Panc1 (cell line): ENCODE results near the gene KRT85. TPM values are rescaled to one million over a fixed set of nuclear protein-coding genes. Genes with fewer than 3 reads are reported as not detected.

Source experiments
- ATAC-seq: fragments of 200-7000 bp; cut with Tn5 transposase; 2 replicates; pipeline ENCODE4 v1.9.1; 2020; ENCODE audit warnings: mild to moderate bottlenecking, moderate library complexity
- BruUV-seq: library from RNA; stranded (reverse); fragments of 400-500 nt; replicated peaks from 2 replicates; lab custom pipeline; 2021; lab: Mats Ljungman, UMichigan
- CTCF ChIA-PET: fragments of 300-600 bp; sonication (Branson Sonifier 250); formaldehyde crosslinking; loops from one replicate; lab custom pipeline; 2022; ENCODE audit warnings: antibody characterized with exemption; lab: Charles Lee
- POLR2A ChIA-PET: fragments of 300-600 bp; sonication (Branson Sonifier 250); formaldehyde crosslinking; loops from one replicate; lab custom pipeline; 2022; ENCODE audit warnings: antibody characterized with exemption; lab: Charles Lee
- DNase-seq: peaks from one replicate; pipeline ENCODE4 v3.0.0-alpha.2; 2010; ENCODE audit warnings: low read depth, low spot score
- H3K27ac ChIP-seq: 2 replicates; pipeline ENCODE4 v1.5.1; 2011; ENCODE audit warnings: mild to moderate bottlenecking, low read length, inconsistent platforms
- H3K27me3 ChIP-seq: fragments of 200-500 bp; sonication (Bioruptor generic); 2 replicates; pipeline ENCODE4 v1.6.0; 2014; ENCODE audit warnings: low read length, inconsistent platforms; ENCODE audit not compliant: control insufficient read depth, insufficient read depth
- H3K36me3 ChIP-seq: fragments of 200-500 bp; sonication (Bioruptor generic); 2 replicates; pipeline ENCODE4 v1.5.1; 2014; ENCODE audit warnings: inconsistent platforms, mild to moderate bottlenecking, low read length, moderate library complexity; ENCODE audit not compliant: control insufficient read depth, insufficient read depth
- H3K4me1 ChIP-seq: 2 replicates; pipeline ENCODE4 v1.5.1; 2011; ENCODE audit warnings: inconsistent platforms, mild to moderate bottlenecking, low read length, moderate library complexity; ENCODE audit not compliant: control insufficient read depth, insufficient read depth
- H3K4me3 ChIP-seq, 2 experiments: 2 replicates each; pipeline ENCODE4 v1.5.1; 2011 to 2012; ENCODE audit warnings: low read depth in 2 of 2, low read length in 2 of 2, mild to moderate bottlenecking in 2 of 2, inconsistent platforms in 1 of 2, moderate library complexity in 1 of 2
- H3K9me3 ChIP-seq: fragments of 200-500 bp; sonication (Bioruptor generic); 2 replicates; pipeline ENCODE4 v1.5.1; 2014; ENCODE audit warnings: low read depth, mild to moderate bottlenecking, inconsistent platforms, low read length, moderate library complexity; ENCODE audit not compliant: control insufficient read depth, insufficient read depth
- POLR2AphosphoS5 ChIP-seq: IDR thresholded peaks from 2 replicates; pipeline ENCODE4 v1.6.1; 2012; ENCODE audit warnings: mild to moderate bottlenecking, low read depth, low read length, moderate library complexity
- SIN3A ChIP-seq: IDR thresholded peaks from 2 replicates; pipeline ENCODE4 v1.6.1; 2012; ENCODE audit warnings: low read depth, mild to moderate bottlenecking, low read length, moderate library complexity, borderline replicate concordance; ENCODE audit not compliant: insufficient read depth
- TCF7L2 ChIP-seq: IDR thresholded peaks from 2 replicates; pipeline ENCODE4 v1.6.1; 2011; ENCODE audit warnings: mild to moderate bottlenecking, low read depth, low read length, inconsistent platforms
- in situ Hi-C: cut with HindIII; loops from 2 replicates; pipeline ENCODE4 v1.10.0; 2016; ENCODE audit warnings: low sequenced_read_pairs, low pct_unique_long_range_greater_than_20kb
- intact Hi-C: fragments of 100-400 bp; cut with micrococcal nuclease; formaldehyde crosslinking; loops from one replicate; pipeline ENCODE4 v1.10.0; 2022; ENCODE audit not compliant: unreplicated experiment
- total RNA-seq: library from RNA; stranded (reverse); gene quantifications from one replicate; pipeline ENCODE4 v1.2.1, GENCODE V29; 2021; ENCODE audit not compliant: unreplicated experiment
- TF ChIP-seq, protein P1 (sequence below), 2 experiments: IDR thresholded peaks; 2 replicates each; pipeline ENCODE4 v1.6.1; 2011 to 2012; ENCODE audit warnings: low read depth in 2 of 2, control low read depth in 1 of 2, low read length in 1 of 2, mild to moderate bottlenecking in 1 of 2, moderate library complexity in 1 of 2; ENCODE audit not compliant: insufficient read depth in 1 of 2
- TF ChIP-seq, protein P2 (sequence below): fragments of 450-650 bp; IDR thresholded peaks from 2 replicates; pipeline ENCODE4 v1.5.1; 2017; ENCODE audit warnings: mild to moderate bottlenecking

Gene KRT85
- total RNA-seq, 1 experiment from 2014 or later, result not detected

DNA sequence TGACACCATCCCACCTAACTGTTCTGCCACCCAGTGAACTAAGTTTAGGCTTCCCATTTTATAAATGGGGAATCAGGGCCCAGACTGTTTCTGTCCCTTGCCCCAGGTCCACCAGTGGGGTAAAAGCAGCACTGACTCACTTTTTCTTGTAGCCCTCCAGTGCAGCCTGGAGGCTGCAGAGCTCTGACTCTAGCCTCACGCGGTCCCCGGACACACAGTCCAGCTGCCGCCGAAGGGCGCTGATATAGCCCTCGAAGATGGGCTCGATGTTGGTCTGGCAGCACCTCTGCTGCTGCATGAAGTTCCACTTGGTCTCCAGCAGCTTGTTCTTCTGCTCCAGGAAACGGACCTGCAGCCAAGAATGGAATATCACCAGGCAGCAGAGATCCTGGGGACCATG, 36.3 kb upstream of the KRT85 start:
- CTCF ChIA-PET, result interaction anchor here (1.0 kb wide), 1 partner anchor 10 kb away, joined by 3 read pairs; no protein-coding TSS in a partner anchor
- DNase-seq, result no peak

DNA sequence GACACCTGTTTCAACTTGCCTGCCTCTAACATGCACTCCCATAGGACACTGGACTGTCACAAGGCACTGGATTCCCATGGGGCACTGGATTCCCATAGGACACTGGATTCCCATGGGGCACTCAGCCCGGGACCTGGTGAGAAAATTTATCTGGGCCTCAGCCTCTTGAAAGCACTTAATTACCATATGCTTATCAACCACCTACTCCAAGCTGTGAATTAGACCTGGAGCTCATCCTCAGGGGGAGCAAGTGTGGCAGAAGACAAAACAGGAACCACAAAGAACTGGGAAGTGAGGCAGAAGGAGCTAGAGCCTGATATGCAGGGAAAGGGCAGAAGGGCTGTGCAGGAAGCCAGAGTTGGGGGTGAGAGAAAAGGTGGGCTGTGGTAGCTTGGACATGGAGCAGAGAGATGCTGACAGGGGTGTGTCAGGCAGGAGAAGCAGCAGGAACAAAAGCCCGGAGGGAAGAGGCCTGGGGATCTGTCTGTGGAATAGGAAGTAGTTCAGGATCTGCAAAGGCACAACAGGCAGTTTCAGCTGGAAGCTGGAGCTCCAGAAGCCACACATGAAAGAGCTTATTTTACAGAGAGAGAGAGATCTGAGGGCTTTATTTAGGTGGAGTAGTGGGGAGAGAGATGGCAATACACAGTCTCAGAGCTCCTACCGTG, 35.7 kb upstream of the KRT85 start:
- no peak overlapping the region for H3K4me3 ChIP-seq
- H3K27me3 ChIP-seq, result no peaks in the 10 kb centered on the region
- H3K36me3 ChIP-seq, result no peaks in the 10 kb centered on the region
- intact Hi-C loops, result no loop called here
- CTCF ChIA-PET, result interaction anchor here (1.0 kb wide), 1 partner anchor 9 kb away, joined by 3 read pairs; no protein-coding TSS in a partner anchor
- ATAC-seq, result no peak
- in situ Hi-C loops, result no loop called here
- TF ChIP-seq SIN3A (no peak), TCF7L2 (no peak), POLR2AphosphoS5 (no peak)
- TF ChIP-seq, protein P1, sequence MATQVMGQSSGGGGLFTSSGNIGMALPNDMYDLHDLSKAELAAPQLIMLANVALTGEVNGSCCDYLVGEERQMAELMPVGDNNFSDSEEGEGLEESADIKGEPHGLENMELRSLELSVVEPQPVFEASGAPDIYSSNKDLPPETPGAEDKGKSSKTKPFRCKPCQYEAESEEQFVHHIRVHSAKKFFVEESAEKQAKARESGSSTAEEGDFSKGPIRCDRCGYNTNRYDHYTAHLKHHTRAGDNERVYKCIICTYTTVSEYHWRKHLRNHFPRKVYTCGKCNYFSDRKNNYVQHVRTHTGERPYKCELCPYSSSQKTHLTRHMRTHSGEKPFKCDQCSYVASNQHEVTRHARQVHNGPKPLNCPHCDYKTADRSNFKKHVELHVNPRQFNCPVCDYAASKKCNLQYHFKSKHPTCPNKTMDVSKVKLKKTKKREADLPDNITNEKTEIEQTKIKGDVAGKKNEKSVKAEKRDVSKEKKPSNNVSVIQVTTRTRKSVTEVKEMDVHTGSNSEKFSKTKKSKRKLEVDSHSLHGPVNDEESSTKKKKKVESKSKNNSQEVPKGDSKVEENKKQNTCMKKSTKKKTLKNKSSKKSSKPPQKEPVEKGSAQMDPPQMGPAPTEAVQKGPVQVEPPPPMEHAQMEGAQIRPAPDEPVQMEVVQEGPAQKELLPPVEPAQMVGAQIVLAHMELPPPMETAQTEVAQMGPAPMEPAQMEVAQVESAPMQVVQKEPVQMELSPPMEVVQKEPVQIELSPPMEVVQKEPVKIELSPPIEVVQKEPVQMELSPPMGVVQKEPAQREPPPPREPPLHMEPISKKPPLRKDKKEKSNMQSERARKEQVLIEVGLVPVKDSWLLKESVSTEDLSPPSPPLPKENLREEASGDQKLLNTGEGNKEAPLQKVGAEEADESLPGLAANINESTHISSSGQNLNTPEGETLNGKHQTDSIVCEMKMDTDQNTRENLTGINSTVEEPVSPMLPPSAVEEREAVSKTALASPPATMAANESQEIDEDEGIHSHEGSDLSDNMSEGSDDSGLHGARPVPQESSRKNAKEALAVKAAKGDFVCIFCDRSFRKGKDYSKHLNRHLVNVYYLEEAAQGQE (IDR thresholded peaks at IDR 0.05; ENCODE audit: insufficient read depth in 1 of 2, low read depth in 2 of 2, low read length in 1 of 2), result no peak
- TF ChIP-seq, protein P2, sequence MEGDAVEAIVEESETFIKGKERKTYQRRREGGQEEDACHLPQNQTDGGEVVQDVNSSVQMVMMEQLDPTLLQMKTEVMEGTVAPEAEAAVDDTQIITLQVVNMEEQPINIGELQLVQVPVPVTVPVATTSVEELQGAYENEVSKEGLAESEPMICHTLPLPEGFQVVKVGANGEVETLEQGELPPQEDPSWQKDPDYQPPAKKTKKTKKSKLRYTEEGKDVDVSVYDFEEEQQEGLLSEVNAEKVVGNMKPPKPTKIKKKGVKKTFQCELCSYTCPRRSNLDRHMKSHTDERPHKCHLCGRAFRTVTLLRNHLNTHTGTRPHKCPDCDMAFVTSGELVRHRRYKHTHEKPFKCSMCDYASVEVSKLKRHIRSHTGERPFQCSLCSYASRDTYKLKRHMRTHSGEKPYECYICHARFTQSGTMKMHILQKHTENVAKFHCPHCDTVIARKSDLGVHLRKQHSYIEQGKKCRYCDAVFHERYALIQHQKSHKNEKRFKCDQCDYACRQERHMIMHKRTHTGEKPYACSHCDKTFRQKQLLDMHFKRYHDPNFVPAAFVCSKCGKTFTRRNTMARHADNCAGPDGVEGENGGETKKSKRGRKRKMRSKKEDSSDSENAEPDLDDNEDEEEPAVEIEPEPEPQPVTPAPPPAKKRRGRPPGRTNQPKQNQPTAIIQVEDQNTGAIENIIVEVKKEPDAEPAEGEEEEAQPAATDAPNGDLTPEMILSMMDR, result no peak
- BruUV-seq, result no TSS peak
- no peak for DNase-seq
- POLR2A ChIA-PET, result interaction anchor here (0.5 kb wide), 1 partner anchor 197 kb away, joined by 3 read pairs; no protein-coding TSS in a partner anchor
- no peaks in the 10 kb centered on the region for H3K4me1 ChIP-seq
- H3K9me3 ChIP-seq, result no peaks in the 10 kb centered on the region
- H3K27ac ChIP-seq, result no peak overlapping the region

More for the DNA sequence above, 36.3 kb upstream of the KRT85 start:
- Histone ChIP-seq H3K4me3 (no peak overlapping the region), H3K27ac (no peak overlapping the region), H3K36me3 (no peaks in the 10 kb centered on the region), H3K27me3 (no peaks in the 10 kb centered on the region), H3K9me3 (no peaks in the 10 kb centered on the region), H3K4me1 (no peaks in the 10 kb centered on the region)
- BruUV-seq, result no TSS peak
- TF ChIP-seq, protein P1 (IDR thresholded peaks at IDR 0.05; ENCODE audit: insufficient read depth in 1 of 2, low read depth in 2 of 2, low read length in 1 of 2), result no peak
- TF ChIP-seq TCF7L2, result no peak
- no peak for TF ChIP-seq SIN3A
- TF ChIP-seq, protein P2, result no peak
- TF ChIP-seq POLR2AphosphoS5, result no peak
- intact Hi-C loops (no loop called here), in situ Hi-C loops (no loop called here)
- POLR2A ChIA-PET, result interaction anchor here (0.5 kb wide), 1 partner anchor 198 kb away, joined by 3 read pairs; no protein-coding TSS in a partner anchor
- no peak for ATAC-seq
